ENCODE measurements around the gene NUDCD3.

DNA sequence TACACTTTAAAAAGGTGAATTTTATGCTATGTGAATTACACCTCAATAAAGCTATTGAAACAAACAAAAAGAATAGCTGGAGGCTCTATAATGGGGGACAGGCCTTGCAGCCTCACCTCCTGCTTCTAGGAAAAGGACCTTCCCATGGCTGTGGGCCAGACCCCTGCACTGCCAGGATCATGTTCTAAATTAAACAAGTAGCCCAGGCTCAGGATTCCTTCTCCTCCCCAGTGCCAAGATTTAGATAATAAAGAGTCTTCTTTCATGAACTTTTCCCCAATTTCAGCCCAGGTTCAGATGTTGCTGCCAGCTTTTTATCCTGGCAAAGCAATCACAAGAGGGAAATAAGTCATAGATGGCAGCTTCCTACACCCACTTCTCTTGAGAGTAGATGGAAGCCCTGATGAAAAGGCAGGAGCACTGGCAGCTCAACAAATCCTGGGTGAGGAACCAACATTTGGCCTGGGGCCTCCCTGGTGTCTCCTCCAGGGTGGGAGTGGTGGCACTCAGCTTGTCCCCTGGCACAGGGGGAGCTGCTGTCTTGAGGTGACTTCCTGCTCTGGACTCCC, 142.8 kb downstream of the NUDCD3 start:
- TF ChIP-seq, protein P1, sequence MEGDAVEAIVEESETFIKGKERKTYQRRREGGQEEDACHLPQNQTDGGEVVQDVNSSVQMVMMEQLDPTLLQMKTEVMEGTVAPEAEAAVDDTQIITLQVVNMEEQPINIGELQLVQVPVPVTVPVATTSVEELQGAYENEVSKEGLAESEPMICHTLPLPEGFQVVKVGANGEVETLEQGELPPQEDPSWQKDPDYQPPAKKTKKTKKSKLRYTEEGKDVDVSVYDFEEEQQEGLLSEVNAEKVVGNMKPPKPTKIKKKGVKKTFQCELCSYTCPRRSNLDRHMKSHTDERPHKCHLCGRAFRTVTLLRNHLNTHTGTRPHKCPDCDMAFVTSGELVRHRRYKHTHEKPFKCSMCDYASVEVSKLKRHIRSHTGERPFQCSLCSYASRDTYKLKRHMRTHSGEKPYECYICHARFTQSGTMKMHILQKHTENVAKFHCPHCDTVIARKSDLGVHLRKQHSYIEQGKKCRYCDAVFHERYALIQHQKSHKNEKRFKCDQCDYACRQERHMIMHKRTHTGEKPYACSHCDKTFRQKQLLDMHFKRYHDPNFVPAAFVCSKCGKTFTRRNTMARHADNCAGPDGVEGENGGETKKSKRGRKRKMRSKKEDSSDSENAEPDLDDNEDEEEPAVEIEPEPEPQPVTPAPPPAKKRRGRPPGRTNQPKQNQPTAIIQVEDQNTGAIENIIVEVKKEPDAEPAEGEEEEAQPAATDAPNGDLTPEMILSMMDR (IDR thresholded peaks at IDR 0.05; ENCODE audit: control extremely low read depth in 1 of 3, insufficient read depth in 1 of 3, low read depth in 1 of 3, low read length in 3 of 3), result no peak
- no peak for TF ChIP-seq POLR2AphosphoS5 (IDR thresholded peaks at IDR 0.05; ENCODE audit: low read depth, low read length)

All from H1 (cell line).